Panc1 (cell line): ENCODE data around the gene DCHS1. TPM values are rescaled to one million over a fixed set of nuclear protein-coding genes. Genes with fewer than 3 reads are reported as not detected.

Experiments used
- ATAC-seq: fragments of 200-7000 bp; cut with Tn5 transposase; 2 replicates; pipeline ENCODE4 v1.9.1; 2020; ENCODE audit warnings: mild to moderate bottlenecking, moderate library complexity
- BruUV-seq: library from RNA; stranded (reverse); fragments of 400-500 nt; replicated peaks from 2 replicates; lab custom pipeline; 2021; lab: Mats Ljungman, UMichigan
- CTCF ChIA-PET: fragments of 300-600 bp; sonication (Branson Sonifier 250); formaldehyde crosslinking; loops from one replicate; lab custom pipeline; 2022; ENCODE audit warnings: antibody characterized with exemption; lab: Charles Lee
- POLR2A ChIA-PET: fragments of 300-600 bp; sonication (Branson Sonifier 250); formaldehyde crosslinking; loops from one replicate; lab custom pipeline; 2022; ENCODE audit warnings: antibody characterized with exemption; lab: Charles Lee
- DNase-seq: peaks from one replicate; pipeline ENCODE4 v3.0.0-alpha.2; 2010; ENCODE audit warnings: low read depth, low spot score
- H3K27ac ChIP-seq: 2 replicates; pipeline ENCODE4 v1.5.1; 2011; ENCODE audit warnings: mild to moderate bottlenecking, low read length, inconsistent platforms
- H3K27me3 ChIP-seq: fragments of 200-500 bp; sonication (Bioruptor generic); 2 replicates; pipeline ENCODE4 v1.6.0; 2014; ENCODE audit warnings: low read length, inconsistent platforms; ENCODE audit not compliant: control insufficient read depth, insufficient read depth
- H3K36me3 ChIP-seq: fragments of 200-500 bp; sonication (Bioruptor generic); 2 replicates; pipeline ENCODE4 v1.5.1; 2014; ENCODE audit warnings: inconsistent platforms, mild to moderate bottlenecking, low read length, moderate library complexity; ENCODE audit not compliant: control insufficient read depth, insufficient read depth
- H3K4me1 ChIP-seq: 2 replicates; pipeline ENCODE4 v1.5.1; 2011; ENCODE audit warnings: inconsistent platforms, mild to moderate bottlenecking, low read length, moderate library complexity; ENCODE audit not compliant: control insufficient read depth, insufficient read depth
- H3K4me3 ChIP-seq, 2 experiments: 2 replicates each; pipeline ENCODE4 v1.5.1; 2011 to 2012; ENCODE audit warnings: low read depth in 2 of 2, low read length in 2 of 2, mild to moderate bottlenecking in 2 of 2, inconsistent platforms in 1 of 2, moderate library complexity in 1 of 2
- H3K9me3 ChIP-seq: fragments of 200-500 bp; sonication (Bioruptor generic); 2 replicates; pipeline ENCODE4 v1.5.1; 2014; ENCODE audit warnings: low read depth, mild to moderate bottlenecking, inconsistent platforms, low read length, moderate library complexity; ENCODE audit not compliant: control insufficient read depth, insufficient read depth
- POLR2AphosphoS5 ChIP-seq: IDR thresholded peaks from 2 replicates; pipeline ENCODE4 v1.6.1; 2012; ENCODE audit warnings: mild to moderate bottlenecking, low read depth, low read length, moderate library complexity
- SIN3A ChIP-seq: IDR thresholded peaks from 2 replicates; pipeline ENCODE4 v1.6.1; 2012; ENCODE audit warnings: low read depth, mild to moderate bottlenecking, low read length, moderate library complexity, borderline replicate concordance; ENCODE audit not compliant: insufficient read depth
- TCF7L2 ChIP-seq: IDR thresholded peaks from 2 replicates; pipeline ENCODE4 v1.6.1; 2011; ENCODE audit warnings: mild to moderate bottlenecking, low read depth, low read length, inconsistent platforms
- in situ Hi-C: cut with HindIII; loops from 2 replicates; pipeline ENCODE4 v1.10.0; 2016; ENCODE audit warnings: low sequenced_read_pairs, low pct_unique_long_range_greater_than_20kb
- intact Hi-C: fragments of 100-400 bp; cut with micrococcal nuclease; formaldehyde crosslinking; loops from one replicate; pipeline ENCODE4 v1.10.0; 2022; ENCODE audit not compliant: unreplicated experiment
- total RNA-seq: library from RNA; stranded (reverse); gene quantifications from one replicate; pipeline ENCODE4 v1.2.1, GENCODE V29; 2021; ENCODE audit not compliant: unreplicated experiment
- TF ChIP-seq, protein P1 (sequence below): fragments of 450-650 bp; IDR thresholded peaks from 2 replicates; pipeline ENCODE4 v1.5.1; 2017; ENCODE audit warnings: mild to moderate bottlenecking
- TF ChIP-seq, protein P2 (sequence below), 2 experiments: IDR thresholded peaks; 2 replicates each; pipeline ENCODE4 v1.6.1; 2011 to 2012; ENCODE audit warnings: low read depth in 2 of 2, control low read depth in 1 of 2, low read length in 1 of 2, mild to moderate bottlenecking in 1 of 2, moderate library complexity in 1 of 2; ENCODE audit not compliant: insufficient read depth in 1 of 2

DCHS1 gene
- total RNA-seq, 1 experiment from 2014 or later = 2.2 TPM

DNA sequence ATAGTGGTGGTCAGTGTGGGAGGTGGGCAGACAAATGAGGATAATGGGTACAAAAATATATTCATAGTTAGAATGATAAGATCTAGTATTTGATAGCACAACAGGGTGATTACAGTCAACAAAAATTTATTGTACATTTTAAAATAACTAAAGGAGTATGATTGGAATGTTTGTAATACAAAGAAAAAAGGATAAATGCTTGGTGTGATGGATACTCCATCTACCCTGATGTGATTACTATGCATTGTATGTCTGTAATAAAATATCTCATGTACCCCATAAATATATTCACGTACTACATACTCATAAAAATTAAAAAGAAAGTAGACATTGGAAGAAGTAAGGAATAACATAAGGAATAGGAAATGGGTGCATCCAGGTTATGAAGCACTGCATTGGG is 67.6 kb downstream of the DCHS1 start:
- no peak overlapping the region for H3K4me3 ChIP-seq
- BruUV-seq = no TSS peak
- peaks cover 3% of the 10 kb centered on the region; the same call in 1 of the 2 replicates for H3K36me3 ChIP-seq
- intact Hi-C loops = no loop called here
- CTCF ChIA-PET = no interaction called here
- no peak overlapping the region for H3K27ac ChIP-seq
- no peak for ATAC-seq
- no peaks in the 10 kb centered on the region for H3K4me1 ChIP-seq
- in situ Hi-C loops = no loop called here
- no peaks in the 10 kb centered on the region; the same call in 1 of the 2 replicates for H3K9me3 ChIP-seq
- no peaks in the 10 kb centered on the region for H3K27me3 ChIP-seq
- POLR2A ChIA-PET = interaction anchor here (1.0 kb wide), 1 partner anchor 17 kb away, joined by 3 read pairs; no protein-coding TSS in a partner anchor
- TF ChIP-seq POLR2AphosphoS5 (no peak), SIN3A (no peak), TCF7L2 (no peak)
- TF ChIP-seq, protein P1, sequence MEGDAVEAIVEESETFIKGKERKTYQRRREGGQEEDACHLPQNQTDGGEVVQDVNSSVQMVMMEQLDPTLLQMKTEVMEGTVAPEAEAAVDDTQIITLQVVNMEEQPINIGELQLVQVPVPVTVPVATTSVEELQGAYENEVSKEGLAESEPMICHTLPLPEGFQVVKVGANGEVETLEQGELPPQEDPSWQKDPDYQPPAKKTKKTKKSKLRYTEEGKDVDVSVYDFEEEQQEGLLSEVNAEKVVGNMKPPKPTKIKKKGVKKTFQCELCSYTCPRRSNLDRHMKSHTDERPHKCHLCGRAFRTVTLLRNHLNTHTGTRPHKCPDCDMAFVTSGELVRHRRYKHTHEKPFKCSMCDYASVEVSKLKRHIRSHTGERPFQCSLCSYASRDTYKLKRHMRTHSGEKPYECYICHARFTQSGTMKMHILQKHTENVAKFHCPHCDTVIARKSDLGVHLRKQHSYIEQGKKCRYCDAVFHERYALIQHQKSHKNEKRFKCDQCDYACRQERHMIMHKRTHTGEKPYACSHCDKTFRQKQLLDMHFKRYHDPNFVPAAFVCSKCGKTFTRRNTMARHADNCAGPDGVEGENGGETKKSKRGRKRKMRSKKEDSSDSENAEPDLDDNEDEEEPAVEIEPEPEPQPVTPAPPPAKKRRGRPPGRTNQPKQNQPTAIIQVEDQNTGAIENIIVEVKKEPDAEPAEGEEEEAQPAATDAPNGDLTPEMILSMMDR = no peak
- TF ChIP-seq, protein P2, sequence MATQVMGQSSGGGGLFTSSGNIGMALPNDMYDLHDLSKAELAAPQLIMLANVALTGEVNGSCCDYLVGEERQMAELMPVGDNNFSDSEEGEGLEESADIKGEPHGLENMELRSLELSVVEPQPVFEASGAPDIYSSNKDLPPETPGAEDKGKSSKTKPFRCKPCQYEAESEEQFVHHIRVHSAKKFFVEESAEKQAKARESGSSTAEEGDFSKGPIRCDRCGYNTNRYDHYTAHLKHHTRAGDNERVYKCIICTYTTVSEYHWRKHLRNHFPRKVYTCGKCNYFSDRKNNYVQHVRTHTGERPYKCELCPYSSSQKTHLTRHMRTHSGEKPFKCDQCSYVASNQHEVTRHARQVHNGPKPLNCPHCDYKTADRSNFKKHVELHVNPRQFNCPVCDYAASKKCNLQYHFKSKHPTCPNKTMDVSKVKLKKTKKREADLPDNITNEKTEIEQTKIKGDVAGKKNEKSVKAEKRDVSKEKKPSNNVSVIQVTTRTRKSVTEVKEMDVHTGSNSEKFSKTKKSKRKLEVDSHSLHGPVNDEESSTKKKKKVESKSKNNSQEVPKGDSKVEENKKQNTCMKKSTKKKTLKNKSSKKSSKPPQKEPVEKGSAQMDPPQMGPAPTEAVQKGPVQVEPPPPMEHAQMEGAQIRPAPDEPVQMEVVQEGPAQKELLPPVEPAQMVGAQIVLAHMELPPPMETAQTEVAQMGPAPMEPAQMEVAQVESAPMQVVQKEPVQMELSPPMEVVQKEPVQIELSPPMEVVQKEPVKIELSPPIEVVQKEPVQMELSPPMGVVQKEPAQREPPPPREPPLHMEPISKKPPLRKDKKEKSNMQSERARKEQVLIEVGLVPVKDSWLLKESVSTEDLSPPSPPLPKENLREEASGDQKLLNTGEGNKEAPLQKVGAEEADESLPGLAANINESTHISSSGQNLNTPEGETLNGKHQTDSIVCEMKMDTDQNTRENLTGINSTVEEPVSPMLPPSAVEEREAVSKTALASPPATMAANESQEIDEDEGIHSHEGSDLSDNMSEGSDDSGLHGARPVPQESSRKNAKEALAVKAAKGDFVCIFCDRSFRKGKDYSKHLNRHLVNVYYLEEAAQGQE (IDR thresholded peaks at IDR 0.05; ENCODE audit: insufficient read depth in 1 of 2, low read depth in 2 of 2, low read length in 1 of 2) = no peak
- no peak for DNase-seq

DNA sequence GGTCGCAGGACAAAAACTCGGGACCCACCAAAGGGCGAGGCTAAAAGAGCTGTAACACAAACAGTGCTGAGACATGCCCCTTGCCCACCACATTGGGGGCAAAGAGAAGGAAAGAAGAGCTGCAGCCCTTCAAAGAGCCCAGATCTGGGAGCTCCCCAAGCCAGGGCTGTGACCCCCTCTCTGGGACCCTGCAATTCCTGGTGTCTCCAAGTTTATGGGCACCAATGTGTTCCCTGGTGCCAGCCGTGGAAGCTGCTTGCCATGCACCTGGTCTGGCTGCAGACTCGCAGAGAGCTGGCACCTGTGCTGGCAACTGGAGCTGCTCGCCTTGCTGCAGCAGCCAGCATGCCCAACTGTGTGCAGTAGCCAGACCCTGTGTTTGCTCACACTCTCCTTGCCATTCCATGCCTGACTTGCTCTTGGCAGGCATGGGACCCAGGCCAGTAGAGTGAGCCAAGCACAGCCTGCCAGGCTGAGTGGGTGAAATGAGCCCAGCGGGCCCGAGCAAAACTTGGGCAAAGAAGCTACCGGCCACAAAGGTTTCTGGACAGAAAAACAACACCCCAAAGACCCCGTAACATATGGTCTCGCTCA is 68.2 kb downstream of the DCHS1 start:
- in situ Hi-C loops = no loop called here
- no peaks in the 10 kb centered on the region for H3K4me1 ChIP-seq
- DNase-seq (no peak), ATAC-seq (peak; percentile 33; the same call in 1 of the 2 replicates)
- intact Hi-C loops = no loop called here
- no TSS peak for BruUV-seq
- ChIA-PET CTCF (no interaction called here), POLR2A (interaction anchor here (0.6 to 1.0 kb wide), 2 partner anchors 9 to 17 kb away, joined by 3 read pairs; no protein-coding TSS in a partner anchor)
- TF ChIP-seq, protein P1 = no peak
- TF ChIP-seq TCF7L2 (no peak), POLR2AphosphoS5 (no peak)
- TF ChIP-seq, protein P2 (IDR thresholded peaks at IDR 0.05; ENCODE audit: insufficient read depth in 1 of 2, low read depth in 2 of 2, low read length in 1 of 2) = no peak
- no peaks in the 10 kb centered on the region for H3K27me3 ChIP-seq
- no peaks in the 10 kb centered on the region; the same call in 1 of the 2 replicates for H3K9me3 ChIP-seq
- H3K4me3 ChIP-seq = no peak overlapping the region
- no peak overlapping the region for H3K27ac ChIP-seq
- peaks cover 3% of the 10 kb centered on the region; the same call in 1 of the 2 replicates for H3K36me3 ChIP-seq
